ENCODE data around the gene RHOXF1.
"Not testable (repeated sequence)": the region's sequence is repeated elsewhere in the genome, so short reads cannot be mapped to it uniquely, and the experiment has no call there.

DNA sequence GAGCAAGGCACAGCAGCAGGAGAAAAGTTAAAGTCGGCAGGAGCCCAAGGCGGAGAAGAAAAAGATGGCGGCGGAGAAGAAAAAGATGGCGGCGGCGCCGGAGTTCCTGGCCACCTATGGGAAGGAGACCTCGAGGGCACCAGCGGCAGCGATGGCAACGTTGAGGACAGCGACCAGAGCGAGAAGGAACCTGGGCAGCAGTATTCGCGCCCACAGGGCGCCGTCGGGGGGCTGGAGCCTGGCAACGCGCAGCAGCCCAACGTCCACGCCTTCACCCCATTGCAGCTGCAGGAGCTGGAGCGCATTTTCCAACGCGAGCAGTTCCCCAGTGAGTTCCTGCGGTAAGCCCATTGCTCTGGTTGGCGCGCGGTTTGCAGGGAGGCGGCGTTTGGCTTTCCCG is 43.4 kb upstream of the RHOXF1 start:
- TF ChIP-seq, protein P1, sequence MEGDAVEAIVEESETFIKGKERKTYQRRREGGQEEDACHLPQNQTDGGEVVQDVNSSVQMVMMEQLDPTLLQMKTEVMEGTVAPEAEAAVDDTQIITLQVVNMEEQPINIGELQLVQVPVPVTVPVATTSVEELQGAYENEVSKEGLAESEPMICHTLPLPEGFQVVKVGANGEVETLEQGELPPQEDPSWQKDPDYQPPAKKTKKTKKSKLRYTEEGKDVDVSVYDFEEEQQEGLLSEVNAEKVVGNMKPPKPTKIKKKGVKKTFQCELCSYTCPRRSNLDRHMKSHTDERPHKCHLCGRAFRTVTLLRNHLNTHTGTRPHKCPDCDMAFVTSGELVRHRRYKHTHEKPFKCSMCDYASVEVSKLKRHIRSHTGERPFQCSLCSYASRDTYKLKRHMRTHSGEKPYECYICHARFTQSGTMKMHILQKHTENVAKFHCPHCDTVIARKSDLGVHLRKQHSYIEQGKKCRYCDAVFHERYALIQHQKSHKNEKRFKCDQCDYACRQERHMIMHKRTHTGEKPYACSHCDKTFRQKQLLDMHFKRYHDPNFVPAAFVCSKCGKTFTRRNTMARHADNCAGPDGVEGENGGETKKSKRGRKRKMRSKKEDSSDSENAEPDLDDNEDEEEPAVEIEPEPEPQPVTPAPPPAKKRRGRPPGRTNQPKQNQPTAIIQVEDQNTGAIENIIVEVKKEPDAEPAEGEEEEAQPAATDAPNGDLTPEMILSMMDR (IDR thresholded peaks at IDR 0.05): not testable (repeated sequence)
- TF ChIP-seq POLR2A (IDR thresholded peaks at IDR 0.05): not testable (repeated sequence)
